ENCODE measurements around the gene BCHE.

BCHE gene

DNA sequence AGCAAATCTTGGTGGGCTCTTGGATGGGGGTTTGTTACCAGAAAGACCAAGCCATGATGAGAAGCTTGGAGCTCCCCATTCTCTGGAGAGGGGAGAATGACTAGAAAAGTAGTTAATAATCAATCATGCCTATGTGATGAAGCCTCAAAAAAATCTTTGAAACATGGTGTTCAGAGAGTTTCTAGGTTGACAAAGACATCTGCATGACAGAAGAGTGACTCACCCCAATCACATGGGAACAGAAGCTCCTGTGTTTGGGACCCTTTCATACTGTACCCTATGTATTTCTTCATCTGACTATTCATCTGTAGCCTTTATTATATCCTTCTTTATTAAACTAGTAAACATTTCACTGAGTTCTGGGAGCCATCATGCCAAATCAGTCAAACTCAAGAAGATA, 87.4 kb downstream of the BCHE start:
- no peak for TF ChIP-seq MYC (IDR thresholded peaks at IDR 0.05; ENCODE audit: low read depth, low read length)
- TF ChIP-seq POLR2A (IDR thresholded peaks at IDR 0.05; ENCODE audit: extremely low read depth, insufficient read length): no peak
- TF ChIP-seq, protein P1, sequence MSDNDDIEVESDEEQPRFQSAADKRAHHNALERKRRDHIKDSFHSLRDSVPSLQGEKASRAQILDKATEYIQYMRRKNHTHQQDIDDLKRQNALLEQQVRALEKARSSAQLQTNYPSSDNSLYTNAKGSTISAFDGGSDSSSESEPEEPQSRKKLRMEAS (IDR thresholded peaks at IDR 0.05; ENCODE audit: low read depth, low read length): no peak
- TF ChIP-seq, protein P2, sequence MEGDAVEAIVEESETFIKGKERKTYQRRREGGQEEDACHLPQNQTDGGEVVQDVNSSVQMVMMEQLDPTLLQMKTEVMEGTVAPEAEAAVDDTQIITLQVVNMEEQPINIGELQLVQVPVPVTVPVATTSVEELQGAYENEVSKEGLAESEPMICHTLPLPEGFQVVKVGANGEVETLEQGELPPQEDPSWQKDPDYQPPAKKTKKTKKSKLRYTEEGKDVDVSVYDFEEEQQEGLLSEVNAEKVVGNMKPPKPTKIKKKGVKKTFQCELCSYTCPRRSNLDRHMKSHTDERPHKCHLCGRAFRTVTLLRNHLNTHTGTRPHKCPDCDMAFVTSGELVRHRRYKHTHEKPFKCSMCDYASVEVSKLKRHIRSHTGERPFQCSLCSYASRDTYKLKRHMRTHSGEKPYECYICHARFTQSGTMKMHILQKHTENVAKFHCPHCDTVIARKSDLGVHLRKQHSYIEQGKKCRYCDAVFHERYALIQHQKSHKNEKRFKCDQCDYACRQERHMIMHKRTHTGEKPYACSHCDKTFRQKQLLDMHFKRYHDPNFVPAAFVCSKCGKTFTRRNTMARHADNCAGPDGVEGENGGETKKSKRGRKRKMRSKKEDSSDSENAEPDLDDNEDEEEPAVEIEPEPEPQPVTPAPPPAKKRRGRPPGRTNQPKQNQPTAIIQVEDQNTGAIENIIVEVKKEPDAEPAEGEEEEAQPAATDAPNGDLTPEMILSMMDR (IDR thresholded peaks at IDR 0.05; ENCODE audit: low read depth, low read length): no peak
- no peak for DNase-seq (ENCODE audit: low read depth)
- no peak overlapping the region for H3K4me3 ChIP-seq (ENCODE audit: low read depth, low read length)

DNA sequence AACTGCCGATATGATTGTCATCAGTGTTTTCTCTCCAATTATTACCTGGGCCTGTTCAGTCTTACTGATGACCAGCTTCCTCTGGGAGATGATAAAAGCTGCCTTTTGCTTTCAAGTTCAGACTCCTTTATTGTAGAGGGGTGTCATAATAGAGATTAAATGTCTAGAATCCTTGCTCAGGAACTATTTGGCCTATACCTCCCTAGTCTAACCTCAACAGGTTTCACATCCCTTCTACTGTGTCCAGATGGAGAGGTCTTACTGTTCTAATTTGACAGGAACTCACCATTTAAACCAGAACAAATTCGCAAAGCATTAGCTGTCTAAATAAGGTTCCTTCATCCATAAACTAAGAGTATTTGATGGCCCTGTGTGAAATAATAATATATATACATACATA, 88.0 kb downstream of the BCHE start:
- H3K4me3 ChIP-seq (ENCODE audit: low read depth, low read length): no peak overlapping the region
- no peak for TF ChIP-seq POLR2A (IDR thresholded peaks at IDR 0.05; ENCODE audit: extremely low read depth, insufficient read length)
- no peak for TF ChIP-seq MYC (IDR thresholded peaks at IDR 0.05; ENCODE audit: low read depth, low read length)
- TF ChIP-seq, protein P1 (IDR thresholded peaks at IDR 0.05; ENCODE audit: low read depth, low read length): no peak
- TF ChIP-seq, protein P2 (IDR thresholded peaks at IDR 0.05; ENCODE audit: low read depth, low read length): no peak
- no peak for DNase-seq (ENCODE audit: low read depth)

DNA sequence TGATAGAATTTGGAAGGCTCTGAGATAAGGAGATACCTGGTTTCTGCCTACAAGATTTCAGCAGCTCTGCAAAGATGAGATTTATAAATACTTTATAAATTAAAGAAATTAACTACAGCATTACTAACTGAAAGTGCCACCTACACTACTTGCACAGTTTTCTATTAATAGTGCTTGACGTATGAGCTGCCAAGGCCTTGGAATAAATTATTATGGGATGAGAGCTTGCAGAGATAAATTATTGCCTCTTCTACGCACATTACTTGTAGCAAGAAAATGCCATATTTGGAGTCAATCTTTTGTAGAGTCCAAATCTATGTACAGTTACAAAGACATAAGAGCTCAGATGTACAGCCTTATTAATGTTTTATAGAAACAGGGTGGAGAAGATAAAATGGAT, 89.1 kb downstream of the BCHE start:
- no peak overlapping the region for H3K4me3 ChIP-seq (ENCODE audit: low read depth, low read length)
- no peak for DNase-seq (ENCODE audit: low read depth)
- TF ChIP-seq MYC (IDR thresholded peaks at IDR 0.05; ENCODE audit: low read depth, low read length) (no peak), POLR2A (IDR thresholded peaks at IDR 0.05; ENCODE audit: extremely low read depth, insufficient read length) (no peak)
- TF ChIP-seq, protein P2 (IDR thresholded peaks at IDR 0.05; ENCODE audit: low read depth, low read length): no peak
- TF ChIP-seq, protein P1 (IDR thresholded peaks at IDR 0.05; ENCODE audit: low read depth, low read length): no peak

DNA sequence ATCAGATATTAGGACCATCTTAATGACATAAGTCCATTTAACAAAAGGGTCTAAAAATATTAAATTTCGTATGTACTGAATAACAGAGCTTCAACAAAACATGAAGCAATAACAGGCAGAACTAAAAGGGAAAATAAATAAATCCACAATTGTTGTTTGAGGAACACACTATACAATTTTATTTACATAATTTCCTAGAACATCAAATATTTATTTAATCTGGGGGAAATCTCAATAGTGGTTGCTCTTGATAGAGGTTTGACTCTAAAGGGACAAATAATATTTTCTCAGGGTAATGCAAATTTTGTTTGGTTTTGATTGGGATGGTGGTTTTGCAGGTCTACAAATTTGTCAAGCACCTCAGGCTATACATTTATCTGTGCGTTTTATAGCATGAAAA, 90.3 kb downstream of the BCHE start:
- no peak overlapping the region for H3K4me3 ChIP-seq (ENCODE audit: low read depth, low read length)
- no peak for DNase-seq (ENCODE audit: low read depth)
- TF ChIP-seq, protein P2 (IDR thresholded peaks at IDR 0.05; ENCODE audit: low read depth, low read length): no peak
- no peak for TF ChIP-seq POLR2A (IDR thresholded peaks at IDR 0.05; ENCODE audit: extremely low read depth, insufficient read length)
- TF ChIP-seq, protein P1 (IDR thresholded peaks at IDR 0.05; ENCODE audit: low read depth, low read length): no peak
- no peak for TF ChIP-seq MYC (IDR thresholded peaks at IDR 0.05; ENCODE audit: low read depth, low read length)

DNA sequence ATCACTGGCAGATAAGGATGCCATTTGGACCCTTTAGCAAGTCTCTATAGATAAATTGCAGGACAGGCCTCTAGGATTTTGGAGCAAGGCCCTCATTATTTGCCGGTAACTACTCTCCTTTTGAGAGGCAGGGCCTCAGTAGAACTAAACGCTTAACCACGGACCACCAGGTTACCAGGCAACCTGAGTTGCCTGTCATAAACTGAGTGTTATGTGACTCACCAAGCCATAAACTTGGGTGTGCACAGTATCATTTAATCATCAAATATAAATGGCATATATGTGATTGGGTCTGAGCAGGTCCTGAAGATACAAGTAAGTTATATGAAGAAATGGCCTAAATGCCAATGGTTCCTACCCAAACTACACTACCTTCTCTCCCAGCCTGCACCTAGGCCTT, 93.2 kb downstream of the BCHE start:
- no peak for DNase-seq (ENCODE audit: low read depth)
- TF ChIP-seq MYC (IDR thresholded peaks at IDR 0.05; ENCODE audit: low read depth, low read length) (no peak), POLR2A (IDR thresholded peaks at IDR 0.05; ENCODE audit: extremely low read depth, insufficient read length) (no peak)
- TF ChIP-seq, protein P1 (IDR thresholded peaks at IDR 0.05; ENCODE audit: low read depth, low read length): no peak
- TF ChIP-seq, protein P2 (IDR thresholded peaks at IDR 0.05; ENCODE audit: low read depth, low read length): no peak

DNA sequence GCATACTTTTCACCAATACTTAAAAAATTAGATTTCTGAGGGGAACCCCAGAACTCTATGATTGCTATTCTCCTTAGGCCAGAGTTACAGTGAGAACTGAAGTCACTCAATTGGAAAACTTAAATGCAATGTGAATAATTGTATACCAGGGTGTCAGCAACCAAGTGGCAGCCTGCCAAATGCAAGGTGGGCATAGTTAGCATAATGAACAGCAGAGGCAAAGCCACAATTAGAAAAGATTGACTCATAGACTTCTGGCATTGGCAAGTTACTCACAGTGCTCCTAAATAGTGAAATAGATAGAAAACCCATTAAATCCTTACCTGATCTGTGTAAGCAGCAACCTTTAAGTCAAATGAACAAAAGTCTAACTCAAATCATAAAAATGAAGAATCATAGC, 94.9 kb downstream of the BCHE start:
- TF ChIP-seq, protein P1 (IDR thresholded peaks at IDR 0.05; ENCODE audit: low read depth, low read length): no peak
- no peak for TF ChIP-seq MYC (IDR thresholded peaks at IDR 0.05; ENCODE audit: low read depth, low read length)
- TF ChIP-seq, protein P2 (IDR thresholded peaks at IDR 0.05; ENCODE audit: low read depth, low read length): no peak
- TF ChIP-seq POLR2A (IDR thresholded peaks at IDR 0.05; ENCODE audit: extremely low read depth, insufficient read length): no peak
- no peak overlapping the region for H3K4me3 ChIP-seq (ENCODE audit: low read depth, low read length)
- DNase-seq (ENCODE audit: low read depth): no peak

More for the DNA sequence above, 93.2 kb downstream of the BCHE start:
- H3K4me3 ChIP-seq (ENCODE audit: low read depth, low read length): no peak overlapping the region

All from NB4 (cell line).